IPS DF 6.9 (cell line): ENCODE measurements around the gene RYR1.

Source experiments
- DNase-seq: peaks from one replicate; pipeline ENCODE4 v3.0.0-alpha.2; 2013; ENCODE audit warnings: low read depth, low spot score
- H3K27ac ChIP-seq: one replicate; pipeline ENCODE4 v1.5.1; 2013; ENCODE audit warnings: low read length, control low read depth
- H3K27me3 ChIP-seq: 2 replicates; pipeline ENCODE4 v1.6.1; 2013; ENCODE audit warnings: mild to moderate bottlenecking, low read length; ENCODE audit not compliant: control insufficient read depth, insufficient read depth
- H3K36me3 ChIP-seq: 2 replicates; pipeline ENCODE4 v1.6.1; 2013; ENCODE audit warnings: low read length; ENCODE audit not compliant: control insufficient read depth, insufficient read depth
- H3K4me1 ChIP-seq: 2 replicates; pipeline ENCODE4 v1.6.1; 2013; ENCODE audit warnings: low read length; ENCODE audit not compliant: control insufficient read depth, insufficient read depth
- H3K4me3 ChIP-seq: 2 replicates; pipeline ENCODE4 v1.5.1; 2013; ENCODE audit warnings: mild to moderate bottlenecking, low read length
- H3K9me3 ChIP-seq: 2 replicates; pipeline ENCODE4 v1.6.1; 2013; ENCODE audit warnings: low read length, inconsistent platforms; ENCODE audit not compliant: control insufficient read depth, insufficient read depth
- WGBS: extraction: QIAGEN DNeasy Blood & Tissue Kit; methylation state at CpG from one replicate; pipeline ENCODE4 v1.1.7; 2013; ENCODE audit warnings: mixed read lengths, missing lambda C conversion rate; ENCODE audit not compliant: insufficient read length, insufficient coverage; 5-methylcytosine and 5-hydroxymethylcytosine counted together

Gene RYR1

GRCh38 chr19:38433268-38433733 lies at the start of gene RYR1:
Gene RYR1, plus strand, starts transcription at chr19:38433691. Its CDS starts 139 bp downstream, at chr19:38433830.
- Histone ChIP-seq H3K27me3 (no peaks in the 10 kb centered on the region), H3K36me3 (no peaks in the 10 kb centered on the region), H3K4me3 (peak within 1 kb of the TSS; percentile 38; the same call in 1 of the 2 replicates), H3K9me3 (no peaks in the 10 kb centered on the region), H3K27ac (no peak within 1 kb of the TSS), H3K4me1 (no peaks in the 10 kb centered on the region)
- DNase-seq: no peak
- WGBS: no CpG with 5 or more reads among the region's 20 CpGs

GRCh38 chr19:38383743-38384142 lies 49.7 kb upstream of the RYR1 start:
- Histone ChIP-seq H3K36me3 (peaks cover 23% of the 10 kb centered on the region), H3K9me3 (no peaks in the 10 kb centered on the region), H3K27me3 (no peaks in the 10 kb centered on the region), H3K27ac (no peak overlapping the region), H3K4me1 (peaks cover 4% of the 10 kb centered on the region; the same call in 1 of the 2 replicates), H3K4me3 (no peak overlapping the region)
- no CpG with 5 or more reads among the region's 2 CpGs for WGBS
- DNase-seq: no peak

GRCh38 chr19:38384209-38385027 lies 49.1 kb upstream of the RYR1 start:
- no peak for DNase-seq
- H3K27me3 ChIP-seq: no peaks in the 10 kb centered on the region
- H3K36me3 ChIP-seq: peaks cover 18% of the 10 kb centered on the region
- H3K4me1 ChIP-seq: peaks cover 4% of the 10 kb centered on the region; the same call in 1 of the 2 replicates
- WGBS: no CpG with 5 or more reads among the region's 10 CpGs
- no peak overlapping the region for H3K4me3 ChIP-seq
- no peaks in the 10 kb centered on the region for H3K9me3 ChIP-seq
- no peak overlapping the region for H3K27ac ChIP-seq

GRCh38 chr19:38385057-38385803 lies 48.3 kb upstream of the RYR1 start:
- no peak for DNase-seq
- Histone ChIP-seq H3K36me3 (peaks cover 18% of the 10 kb centered on the region), H3K27ac (no peak overlapping the region), H3K9me3 (no peaks in the 10 kb centered on the region), H3K27me3 (no peaks in the 10 kb centered on the region), H3K4me1 (peaks cover 4% of the 10 kb centered on the region; the same call in 1 of the 2 replicates), H3K4me3 (no peak overlapping the region)
- WGBS: no CpG with 5 or more reads among the region's 40 CpGs

GRCh38 chr19:38385804-38386257 lies 47.7 kb upstream of the RYR1 start:
- Histone ChIP-seq H3K4me1 (peaks cover 6% of the 10 kb centered on the region; the same call in 1 of the 2 replicates), H3K27ac (no peak overlapping the region), H3K27me3 (no peaks in the 10 kb centered on the region), H3K36me3 (peaks cover 12% of the 10 kb centered on the region), H3K4me3 (no peak overlapping the region), H3K9me3 (no peaks in the 10 kb centered on the region)
- no CpG with 5 or more reads among the region's 40 CpGs for WGBS
- DNase-seq: no peak

- DNase-seq: no peak
- no peak overlapping the region for H3K27ac ChIP-seq
- peaks cover 6% of the 10 kb centered on the region for H3K36me3 ChIP-seq
- WGBS: no CpG with 5 or more reads among the region's 61 CpGs
- peaks cover 6% of the 10 kb centered on the region; the same call in 1 of the 2 replicates for H3K4me1 ChIP-seq
- no peaks in the 10 kb centered on the region for H3K27me3 ChIP-seq
- no peaks in the 10 kb centered on the region for H3K9me3 ChIP-seq
- H3K4me3 ChIP-seq: no peak overlapping the region; the same call in 1 of the 2 replicates
These were observed 47.1 kb upstream of the RYR1 start for GRCh38 chr19:38386300-38386970.

GRCh38 chr19:38386971-38387549 lies 46.4 kb upstream of the RYR1 start:
- H3K9me3 ChIP-seq: no peaks in the 10 kb centered on the region
- H3K36me3 ChIP-seq: peaks cover 3% of the 10 kb centered on the region
- DNase-seq: no peak
- H3K4me3 ChIP-seq: peak overlapping the region; percentile 57; the same call in 1 of the 2 replicates
- H3K27me3 ChIP-seq: no peaks in the 10 kb centered on the region
- peaks cover 6% of the 10 kb centered on the region; the same call in 1 of the 2 replicates for H3K4me1 ChIP-seq
- H3K27ac ChIP-seq: no peak overlapping the region
- no CpG with 5 or more reads among the region's 36 CpGs for WGBS

- H3K4me3 ChIP-seq: peak within 1 kb of the TSS; percentile 58
- no CpG with 5 or more reads among the region's 51 CpGs for WGBS
- no peaks in the 10 kb centered on the region for H3K27me3 ChIP-seq
- H3K27ac ChIP-seq: no peak within 1 kb of the TSS
- H3K36me3 ChIP-seq: peaks cover 1% of the 10 kb centered on the region; the same call in 1 of the 2 replicates
- DNase-seq: peak; percentile 94
- H3K9me3 ChIP-seq: no peaks in the 10 kb centered on the region
- H3K4me1 ChIP-seq: peaks cover 6% of the 10 kb centered on the region; the same call in 1 of the 2 replicates
These were observed 45.7 kb upstream of the RYR1 start, which contains the start of gene GGN for GRCh38 chr19:38387550-38388348. Gene GGN, minus strand, starts transcription at chr19:38388034. Its CDS starts 773 bp downstream, at chr19:38387261.

- DNase-seq: no peak
- no CpG with 5 or more reads among the region's 46 CpGs for WGBS
- H3K27me3 ChIP-seq: no peaks in the 10 kb centered on the region
- H3K4me3 ChIP-seq: peak within 1 kb of the TSS; percentile 58
- peaks cover 3% of the 10 kb centered on the region; the same call in 1 of the 2 replicates for H3K36me3 ChIP-seq
- no peaks in the 10 kb centered on the region for H3K9me3 ChIP-seq
- H3K4me1 ChIP-seq: peaks cover 6% of the 10 kb centered on the region; the same call in 1 of the 2 replicates
- no peak within 1 kb of the TSS for H3K27ac ChIP-seq
These were observed 45.0 kb upstream of the RYR1 start, which contains the start of gene SPRED3 for GRCh38 chr19:38388349-38389100. Gene SPRED3, plus strand, starts transcription at chr19:38388697. Its CDS starts 1,606 bp downstream, at chr19:38390303.
